Kidney epithelial cell (primary cell): ENCODE results near the gene FBXO38. TPM values are rescaled to one million over a fixed set of nuclear protein-coding genes. Genes with fewer than 3 reads are reported as not detected.

Experiments used
- DNase-seq: peaks from one replicate; pipeline ENCODE4 v3.0.0-alpha.2; 2010; ENCODE audit warnings: low read depth
- H3K27me3 ChIP-seq: 2 replicates; pipeline ENCODE4 v1.6.0; 2011; ENCODE audit warnings: low read length; ENCODE audit not compliant: control insufficient read depth, insufficient read depth
- H3K36me3 ChIP-seq: 2 replicates; pipeline ENCODE4 v1.5.1; 2011; ENCODE audit warnings: low read length; ENCODE audit not compliant: control insufficient read depth, insufficient read depth
- H3K4me3 ChIP-seq: 2 replicates; pipeline ENCODE4 v1.5.1; 2011; ENCODE audit warnings: low read depth, mild to moderate bottlenecking, control low read depth, low read length
- total RNA-seq: library from RNA; depleted of rRNA; stranded (reverse); fragments of >200 nt; gene quantifications from 2 replicates; pipeline ENCODE4 v1.2.3, GENCODE V29; 2015
- TF ChIP-seq, protein P1 (sequence below): IDR thresholded peaks from 2 replicates; pipeline ENCODE4 v1.5.1; 2011; ENCODE audit warnings: mild to moderate bottlenecking, moderate library complexity, low read length, control low read depth, inconsistent platforms; ENCODE audit not compliant: insufficient read depth, poor library complexity, severe bottlenecking

FBXO38 gene
- total RNA-seq, 1 donor from 2014 or later, result 33.1 TPM

DNA sequence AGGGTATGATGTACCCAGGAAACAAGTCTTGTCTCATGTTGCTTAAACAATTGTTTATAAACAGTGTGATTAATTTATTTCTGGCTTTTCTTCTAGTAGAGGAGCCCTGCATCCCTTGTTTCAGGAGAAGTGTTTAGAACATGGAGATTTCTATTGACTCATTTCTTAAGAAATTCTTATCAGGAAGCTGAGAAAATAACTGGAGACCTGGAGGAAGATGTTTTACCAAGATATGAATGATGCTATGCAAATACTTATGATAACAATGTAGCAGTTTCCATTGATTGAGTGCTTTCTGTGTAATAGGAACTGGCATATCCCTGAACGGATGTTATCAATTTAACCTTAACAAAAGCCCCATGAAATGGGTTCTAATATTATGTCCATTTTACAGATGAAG is 108.6 kb downstream of the FBXO38 start:
- Histone ChIP-seq H3K27me3 (no peaks in the 10 kb centered on the region), H3K4me3 (no peak overlapping the region), H3K36me3 (no peaks in the 10 kb centered on the region)
- TF ChIP-seq, protein P1, sequence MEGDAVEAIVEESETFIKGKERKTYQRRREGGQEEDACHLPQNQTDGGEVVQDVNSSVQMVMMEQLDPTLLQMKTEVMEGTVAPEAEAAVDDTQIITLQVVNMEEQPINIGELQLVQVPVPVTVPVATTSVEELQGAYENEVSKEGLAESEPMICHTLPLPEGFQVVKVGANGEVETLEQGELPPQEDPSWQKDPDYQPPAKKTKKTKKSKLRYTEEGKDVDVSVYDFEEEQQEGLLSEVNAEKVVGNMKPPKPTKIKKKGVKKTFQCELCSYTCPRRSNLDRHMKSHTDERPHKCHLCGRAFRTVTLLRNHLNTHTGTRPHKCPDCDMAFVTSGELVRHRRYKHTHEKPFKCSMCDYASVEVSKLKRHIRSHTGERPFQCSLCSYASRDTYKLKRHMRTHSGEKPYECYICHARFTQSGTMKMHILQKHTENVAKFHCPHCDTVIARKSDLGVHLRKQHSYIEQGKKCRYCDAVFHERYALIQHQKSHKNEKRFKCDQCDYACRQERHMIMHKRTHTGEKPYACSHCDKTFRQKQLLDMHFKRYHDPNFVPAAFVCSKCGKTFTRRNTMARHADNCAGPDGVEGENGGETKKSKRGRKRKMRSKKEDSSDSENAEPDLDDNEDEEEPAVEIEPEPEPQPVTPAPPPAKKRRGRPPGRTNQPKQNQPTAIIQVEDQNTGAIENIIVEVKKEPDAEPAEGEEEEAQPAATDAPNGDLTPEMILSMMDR, result no peak
- DNase-seq, result no peak

Other genes starting within 250 kb of the FBXO38 start
- gene SPINK14, start 215.4 kb upstream of the FBXO38 start, total RNA-seq, result not detected in 2 replicates
- gene SPINK6, start 180.9 kb upstream of the FBXO38 start, total RNA-seq, result not detected in 2 replicates
- gene MARCOL, start 145.4 kb upstream of the FBXO38 start, total RNA-seq, result not detected in 2 replicates
- not detected in 2 replicates for gene SPINK13, start 115.2 kb upstream of the FBXO38 start, total RNA-seq
- gene SPINK7, start 71.5 kb upstream of the FBXO38 start, total RNA-seq, result not detected in 2 replicates
- not detected in 2 replicates for gene SPINK9, start 48.4 kb upstream of the FBXO38 start, total RNA-seq